ENCODE measurements around the gene LKAAEAR1. TPM values are rescaled to one million over a fixed set of nuclear protein-coding genes. Genes with fewer than 3 reads are reported as not detected.

LKAAEAR1 gene
- total and polyA plus RNA-seq, 2 of the 13 experiments (the other 11 are each of a cell fraction or from before 2014, with no cell fraction given) = not detected

GRCh38 chr20:64082126-64082731, 2.0 kb downstream of the LKAAEAR1 start (continued):
- TF ChIP-seq KLF16 (CRISPR knock-in tag; IDR thresholded peaks at IDR 0.05) (peak in 1 of 2 experiments; percentile 55; a peak in 1 of 4 replicates), AFF4 (CRISPR knock-in tag; IDR thresholded peaks at IDR 0.05) (no peak), ZNF17 (CRISPR knock-in tag; IDR thresholded peaks at IDR 0.05) (no peak), ZBED4 (CRISPR knock-in tag; IDR thresholded peaks at IDR 0.05; ENCODE audit: borderline replicate concordance) (no peak), ETV6 (CRISPR knock-in tag; conservative IDR thresholded peaks at IDR 0.05) (0 out of 2 replicates have a peak, but pooled peaks have one; percentile 49), IRX3 (CRISPR knock-in tag; IDR thresholded peaks at IDR 0.05; ENCODE audit: borderline replicate concordance, low read depth) (no peak), MED1 (CRISPR knock-in tag; IDR thresholded peaks at IDR 0.05) (peak; percentile 40; the same call in 1 of the 2 replicates), TCF12 (IDR thresholded peaks at IDR 0.05) (no peak), TCF12 (CRISPR knock-in tag; IDR thresholded peaks at IDR 0.05) (no peak), ZNF362 (CRISPR knock-in tag; IDR thresholded peaks at IDR 0.05; ENCODE audit: borderline replicate concordance) (no peak), ZFY (CRISPR knock-in tag; IDR thresholded peaks at IDR 0.05) (no peak), ATF7 (IDR thresholded peaks at IDR 0.05) (no peak), ATF7 (CRISPR knock-in tag; IDR thresholded peaks at IDR 0.05) (no peak), NBN (conservative IDR thresholded peaks at IDR 0.05) (no peak), ZFP37 (CRISPR knock-in tag; IDR thresholded peaks at IDR 0.05; ENCODE audit: borderline replicate concordance) (0 out of 2 replicates have a peak, but pooled peaks have one; percentile 28), FOXA1 (IDR thresholded peaks at IDR 0.05) (no peak), FOXA1 (CRISPR knock-in tag; IDR thresholded peaks at IDR 0.05) (peak; percentile 61), ZBTB7B (CRISPR knock-in tag; IDR thresholded peaks at IDR 0.05) (no peak), ARID2 (CRISPR knock-in tag; IDR thresholded peaks at IDR 0.05; ENCODE audit: borderline replicate concordance) (no peak), ZNF383 (CRISPR knock-in tag; IDR thresholded peaks at IDR 0.05; ENCODE audit: borderline replicate concordance) (no peak), REL (CRISPR knock-in tag; conservative IDR thresholded peaks at IDR 0.05) (no peak), MIER2 (CRISPR knock-in tag; IDR thresholded peaks at IDR 0.05) (0 out of 2 replicates have a peak, but pooled peaks have one; percentile 32), ZNF335 (CRISPR knock-in tag; IDR thresholded peaks at IDR 0.05) (0 out of 2 replicates have a peak, but pooled peaks have one; percentile 53), DMAP1 (CRISPR knock-in tag; IDR thresholded peaks at IDR 0.05) (0 out of 2 replicates have a peak, but pooled peaks have one; percentile 16)

All from HepG2 (cell line).